GM13977 (cell line): ENCODE data around the gene ARHGAP15.

Experiments
- DNase-seq: peaks from one replicate; pipeline ENCODE4 v3.0.0; 2012; ENCODE audit warnings: low spot score
- in situ Hi-C: fragments of 300-500 bp; cut with MboI; formaldehyde crosslinking; loops from one replicate; pipeline ENCODE4 v1.12.0; 2022; ENCODE audit warnings: low sequenced_read_pairs, low pct_unique_long_range_greater_than_20kb, mixed read lengths, inconsistent platforms; ENCODE audit not compliant: unreplicated experiment
- TF ChIP-seq, protein P1 (sequence below): IDR thresholded peaks from 2 replicates; pipeline ENCODE4 v1.5.1; 2012; ENCODE audit warnings: mild to moderate bottlenecking, control low read depth; ENCODE audit not compliant: insufficient read depth; ENCODE audit errors: extremely low read depth, missing control alignments

The ARHGAP15 gene

DNA sequence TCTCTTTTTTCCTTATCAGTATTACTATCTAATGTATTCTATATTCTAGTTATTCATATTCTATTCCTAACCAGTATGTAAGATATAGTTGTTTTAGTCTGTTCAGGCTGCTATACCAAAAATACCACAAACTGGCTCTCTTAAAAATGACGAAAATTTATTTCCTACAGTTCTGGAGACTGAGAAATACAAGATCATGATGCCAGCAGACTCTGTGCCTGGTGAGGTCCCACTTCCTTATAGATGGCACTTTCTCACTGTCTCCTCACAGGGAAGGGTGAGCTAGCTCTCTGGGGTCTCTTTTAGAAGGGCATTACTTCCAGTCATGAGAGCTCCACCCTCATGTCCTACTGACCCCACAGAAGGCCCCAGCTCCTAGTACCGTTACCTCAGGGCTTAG is 4.8 kb upstream of the ARHGAP15 start:
- TF ChIP-seq, protein P1, sequence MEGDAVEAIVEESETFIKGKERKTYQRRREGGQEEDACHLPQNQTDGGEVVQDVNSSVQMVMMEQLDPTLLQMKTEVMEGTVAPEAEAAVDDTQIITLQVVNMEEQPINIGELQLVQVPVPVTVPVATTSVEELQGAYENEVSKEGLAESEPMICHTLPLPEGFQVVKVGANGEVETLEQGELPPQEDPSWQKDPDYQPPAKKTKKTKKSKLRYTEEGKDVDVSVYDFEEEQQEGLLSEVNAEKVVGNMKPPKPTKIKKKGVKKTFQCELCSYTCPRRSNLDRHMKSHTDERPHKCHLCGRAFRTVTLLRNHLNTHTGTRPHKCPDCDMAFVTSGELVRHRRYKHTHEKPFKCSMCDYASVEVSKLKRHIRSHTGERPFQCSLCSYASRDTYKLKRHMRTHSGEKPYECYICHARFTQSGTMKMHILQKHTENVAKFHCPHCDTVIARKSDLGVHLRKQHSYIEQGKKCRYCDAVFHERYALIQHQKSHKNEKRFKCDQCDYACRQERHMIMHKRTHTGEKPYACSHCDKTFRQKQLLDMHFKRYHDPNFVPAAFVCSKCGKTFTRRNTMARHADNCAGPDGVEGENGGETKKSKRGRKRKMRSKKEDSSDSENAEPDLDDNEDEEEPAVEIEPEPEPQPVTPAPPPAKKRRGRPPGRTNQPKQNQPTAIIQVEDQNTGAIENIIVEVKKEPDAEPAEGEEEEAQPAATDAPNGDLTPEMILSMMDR = no peak
- DNase-seq = no peak
- in situ Hi-C loops = loop anchor here (25.0 kb wide), 1 partner anchor 88 kb away; no protein-coding TSS in a partner anchor

DNA sequence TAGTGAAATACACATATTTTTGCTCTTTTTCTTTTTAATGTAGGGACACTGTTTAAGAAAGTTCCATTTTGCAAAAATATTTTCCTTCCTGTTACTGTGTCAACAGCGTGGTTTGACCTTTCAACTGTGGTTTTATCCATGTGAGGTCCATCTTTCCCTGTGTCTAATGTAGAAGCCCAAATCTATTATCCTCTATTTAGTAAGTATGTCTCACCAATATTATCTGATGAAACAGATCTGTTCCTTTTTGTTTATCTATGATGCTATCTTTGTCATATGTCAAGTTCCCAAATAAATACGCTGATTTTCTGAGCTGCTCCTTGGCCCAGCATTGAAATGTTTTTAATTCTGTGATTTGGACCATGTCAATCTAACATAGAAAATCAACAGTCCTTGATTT is 3.5 kb upstream of the ARHGAP15 start:
- TF ChIP-seq, protein P1 = no peak
- no peak for DNase-seq
- in situ Hi-C loops = no loop called here

DNA sequence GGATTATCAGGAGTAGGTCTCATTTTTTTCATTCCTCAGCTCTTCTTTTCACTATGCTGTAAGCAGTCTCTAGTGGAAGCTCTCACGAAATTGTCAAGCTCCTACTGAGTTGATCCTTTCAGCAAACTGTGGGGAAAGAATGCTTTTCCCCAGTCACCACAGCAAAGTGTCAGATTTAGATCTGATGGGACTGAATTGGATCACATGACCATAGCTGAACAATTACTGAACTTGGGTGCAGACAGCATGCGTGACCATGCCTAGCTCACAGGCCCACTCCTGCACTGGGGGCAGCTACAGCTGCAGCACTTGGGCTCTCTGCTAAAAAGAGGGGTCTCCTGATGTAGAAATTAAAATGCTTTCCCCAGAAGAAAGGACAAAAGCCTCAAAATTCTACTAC is 3.1 kb downstream of the ARHGAP15 start:
- TF ChIP-seq, protein P1 = no peak
- peak; percentile 4 for DNase-seq
- in situ Hi-C loops = no loop called here

DNA sequence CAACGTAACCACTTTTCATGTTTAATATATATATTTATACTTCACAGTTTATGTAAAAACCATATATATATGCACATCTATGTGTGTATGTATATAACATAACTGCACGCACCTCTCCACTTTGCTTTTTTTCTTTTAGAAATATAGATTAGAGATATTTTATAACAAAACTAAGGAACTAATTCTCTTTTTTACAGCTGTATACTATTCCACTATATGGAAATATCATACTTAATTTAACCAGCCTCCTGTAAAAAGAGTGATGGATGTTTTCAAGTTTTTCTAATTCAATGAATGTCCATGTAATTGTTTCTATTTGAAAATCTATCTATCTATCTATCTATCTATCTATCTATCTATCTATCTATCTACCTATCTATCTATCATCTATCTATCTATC is 4.6 kb downstream of the ARHGAP15 start:
- TF ChIP-seq, protein P1 = no peak
- in situ Hi-C loops = no loop called here
- DNase-seq = no peak

DNA sequence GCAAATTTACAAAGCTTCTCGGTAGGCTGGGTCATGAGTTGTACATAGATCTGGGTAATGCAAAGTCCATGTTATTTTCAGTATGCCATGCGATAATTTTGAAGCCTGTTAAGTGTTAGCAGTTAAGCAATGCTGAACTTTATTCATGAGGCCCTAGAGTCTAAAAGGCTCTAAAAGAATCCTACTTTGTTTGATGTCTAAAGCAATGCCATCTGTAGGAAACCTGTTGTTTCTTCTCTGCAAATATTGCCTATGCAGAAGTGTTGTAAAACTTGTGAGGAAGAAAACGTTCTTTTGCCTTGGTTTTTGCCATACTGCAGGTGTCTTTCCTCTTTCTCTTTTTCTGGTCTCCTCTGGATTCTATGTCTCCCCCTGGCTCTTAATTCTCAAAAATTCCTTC is 9.1 kb downstream of the ARHGAP15 start:
- TF ChIP-seq, protein P1 = no peak
- no peak for DNase-seq
- in situ Hi-C loops = no loop called here

DNA sequence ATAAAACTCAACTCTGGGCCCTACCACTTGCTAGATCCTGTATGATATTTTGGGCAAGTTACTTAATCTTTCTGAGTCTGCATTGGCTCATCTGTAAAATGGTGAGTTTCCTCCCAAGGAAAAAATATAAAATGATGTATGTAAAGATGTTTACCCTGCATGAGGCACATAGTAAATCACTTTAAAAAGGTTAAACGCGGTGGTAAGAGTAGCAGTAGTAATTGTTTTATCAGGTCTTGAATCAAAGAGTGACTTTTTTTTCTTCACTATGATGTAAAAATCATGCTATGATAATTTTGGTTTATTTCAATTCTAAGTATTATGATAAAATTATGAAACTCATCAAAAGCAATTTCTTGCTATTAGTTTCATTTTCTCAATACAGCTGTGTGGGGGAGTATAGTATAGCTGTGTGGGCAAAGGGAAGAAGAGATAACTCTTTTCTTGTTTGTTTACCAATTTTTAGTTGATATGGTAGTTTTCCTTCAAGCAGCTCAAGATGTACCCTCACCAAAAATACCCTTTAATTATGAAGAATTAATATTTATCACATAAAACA is 10.7 kb downstream of the ARHGAP15 start:
- in situ Hi-C loops = no loop called here
- DNase-seq = no peak
- TF ChIP-seq, protein P1 = no peak
